ENCODE data around the gene TWIST2. TPM values are rescaled to one million over a fixed set of nuclear protein-coding genes. Genes with fewer than 3 reads are reported as not detected.

Gene TWIST2
- total RNA-seq, 1 experiment from 2014 or later, result 0.22 TPM

- Histone ChIP-seq H3K27me3 (ENCODE audit: insufficient read depth, low read length) (no peaks in the 10 kb centered on the region), H2BK5ac (ENCODE audit: insufficient read length, low read length) (no peak overlapping the region), H4K91ac (ENCODE audit: insufficient read length, low read depth, low read length) (no peak overlapping the region), H3K9ac (ENCODE audit: extremely low read depth, insufficient read length, low read length) (no peak overlapping the region), H3K4me1 (ENCODE audit: insufficient read depth, low read length) (no peaks in the 10 kb centered on the region), H3K9me3 (ENCODE audit: control insufficient read depth, low read depth, low read length) (no peaks in the 10 kb centered on the region), H3K23me2 (ENCODE audit: insufficient read length, low read depth, low read length, poor library complexity, severe bottlenecking) (no peaks in the 10 kb centered on the region), H3K79me2 (ENCODE audit: insufficient read depth, low read length) (no peaks in the 10 kb centered on the region), H3K27ac (ENCODE audit: insufficient read length, low read depth, low read length) (no peak overlapping the region), H2BK120ac (ENCODE audit: low read depth, low read length, poor library complexity, severe bottlenecking) (no peak overlapping the region), H3K18ac (ENCODE audit: insufficient read length, low read depth, low read length) (no peak overlapping the region), H3K56ac (ENCODE audit: insufficient read length, low read depth, low read length) (no peak overlapping the region), H2AK5ac (ENCODE audit: insufficient read length, low read length) (no peak overlapping the region), H3T11ph (ENCODE audit: low read length) (no peak overlapping the region), H4K20me1 (ENCODE audit: control insufficient read depth, insufficient read depth, insufficient read length) (peaks cover 2% of the 10 kb centered on the region), H4K5ac (ENCODE audit: insufficient read length, low read depth, low read length) (no peak overlapping the region), H4K8ac (replicated peaks; ENCODE audit: insufficient read length, low read depth, low read length) (no peak overlapping the region), H2BK20ac (ENCODE audit: low read depth, low read length, poor library complexity, severe bottlenecking) (no peak overlapping the region), H2BK12ac (ENCODE audit: insufficient read length, low read depth, low read length) (no peak overlapping the region), H3K79me1 (ENCODE audit: insufficient read depth, low read depth, low read length, poor library complexity, severe bottlenecking) (no peaks in the 10 kb centered on the region), H3K14ac (ENCODE audit: insufficient read depth, low read length) (no peak overlapping the region), H3K23ac (ENCODE audit: insufficient read length, low read depth, low read length) (no peak overlapping the region), H3K4me2 (ENCODE audit: insufficient read depth, insufficient read length, low read length) (no peak overlapping the region), H2BK15ac (ENCODE audit: low read depth, low read length) (no peak overlapping the region), H2AFZ (ENCODE audit: low read length) (no peak overlapping the region), H3K4ac (ENCODE audit: low read depth, low read length) (no peak overlapping the region)
- TF ChIP-seq CTCF (conservative IDR thresholded peaks at IDR 0.05), result no peak
- Mint-ChIP-seq H3K4me3 (no peak overlapping the region), H3K36me3 (ENCODE audit: insufficient read depth in 1 of 3, low read depth in 3 of 3) (peaks cover 0 to 4% (median 2%) of the 10 kb centered on the region in 3 experiments; a peak in 1 of 7 replicates), H3K27ac (no peak overlapping the region), H3K27me3 (ENCODE audit: low read depth) (peaks cover 60% of the 10 kb centered on the region), H3K4me1 (peaks cover 14 to 19% of the 10 kb centered on the region in 2 experiments), H3K9me3 (peaks cover 10 to 15% of the 10 kb centered on the region in 2 experiments)
- no peak for DNase-seq
- WGBS (ENCODE audit: extremely low coverage, insufficient read length, low lambda C conversion rate), result no CpG with 5 or more reads among the region's 2 CpGs
Observed at GRCh38 chr2:238818561-238818960, 29.3 kb upstream of the TWIST2 start.

All from H9 (cell line).